Tibial artery (tissue), 4 donors: ENCODE data around the gene PKN2.

Experiments used
- DNase-seq, 2 donors: peaks; one replicate each; pipeline ENCODE4 v3.0.0-alpha.2; 2019
- H3K27ac ChIP-seq, 2 donors: fragments of 200-600 bp; sonication (generic) in 1 of 2; 1 replicate in 1 of 2; 2 replicates in 1 of 2; pipeline ENCODE4 v1.5.1; 2018 to 2019; ENCODE audit warnings: mild to moderate bottlenecking in 1 of 2
- H3K27me3 ChIP-seq, 2 donors: fragments of 200-600 bp; sonication (generic) in 1 of 2; one replicate each; pipeline versions ENCODE4 v1.5.1 to v1.6.0; 2016 to 2019
- H3K36me3 ChIP-seq, 3 donors: fragments of 200-600 bp; sonication (generic) in 2 of 3; one replicate each; pipeline ENCODE4 v1.5.1; 2016 to 2019; ENCODE audit warnings: mild to moderate bottlenecking in 2 of 3
- H3K4me1 ChIP-seq, 4 donors: fragments of 200-600 bp; sonication (generic) in 2 of 4; 1 replicate in 3 of 4; 2 replicates in 1 of 4; pipeline ENCODE4 v1.5.1; 2016 to 2019
- H3K4me3 ChIP-seq, 2 donors: fragments of 200-600 bp; sonication (generic) in 1 of 2; 1 replicate in 1 of 2; 2 replicates in 1 of 2; pipeline ENCODE4 v1.5.1; 2018 to 2019; ENCODE audit warnings: mild to moderate bottlenecking in 2 of 2
- H3K9me3 ChIP-seq, 3 donors: fragments of 200-600 bp; sonication (generic) in 1 of 3; one replicate each; pipeline ENCODE4 v1.5.1; 2016 to 2019
- CTCF ChIP-seq, 2 experiments: fragments of 200-600 bp in 1 of 2; fragments of 450-650 bp in 1 of 2; IDR thresholded peaks; one replicate each; pipeline ENCODE4 v1.5.1; 2017 to 2019; ENCODE audit warnings: antibody characterized with exemption in 2 of 2, mild to moderate bottlenecking in 1 of 2, moderate library complexity in 1 of 2
- intact Hi-C: fragments of 100-400 bp; cut with DNase I; formaldehyde crosslinking; loops from one replicate; pipeline ENCODE4 v1.15.0; 2023; ENCODE audit warnings: low total_unique reads

The PKN2 gene

GRCh38 chr1:88787023-88787903 is 103.2 kb downstream of the PKN2 start:
- intact Hi-C loops: no loop called here
- Histone ChIP-seq H3K9me3 (no peaks in the 10 kb centered on the region), H3K27ac (no peak overlapping the region), H3K27me3 (no peaks in the 10 kb centered on the region), H3K4me3 (no peak overlapping the region), H3K36me3 (peaks cover 30 to 52% (median 32%) of the 10 kb centered on the region in 3 donors), H3K4me1 (no peaks in the 10 kb centered on the region)
- TF ChIP-seq CTCF (IDR thresholded peaks at IDR 0.05): no peak
- no peak for DNase-seq

- peaks cover 22 to 61% (median 27%) of the 10 kb centered on the region in 3 donors for H3K36me3 ChIP-seq
- no peak overlapping the region for H3K4me3 ChIP-seq
- H3K4me1 ChIP-seq: no peaks in the 10 kb centered on the region
- intact Hi-C loops: no loop called here
- no peak for TF ChIP-seq CTCF (IDR thresholded peaks at IDR 0.05)
- H3K9me3 ChIP-seq: no peaks in the 10 kb centered on the region
- DNase-seq: no peak
- no peaks in the 10 kb centered on the region for H3K27me3 ChIP-seq
- H3K27ac ChIP-seq: no peak overlapping the region
Measured at GRCh38 chr1:88791192-88791591, 107.1 kb downstream of the PKN2 start.

- H3K27ac ChIP-seq: no peak overlapping the region
- TF ChIP-seq CTCF (IDR thresholded peaks at IDR 0.05): no peak
- no peak overlapping the region for H3K4me3 ChIP-seq
- no peak for DNase-seq
- no peaks in the 10 kb centered on the region for H3K27me3 ChIP-seq
- intact Hi-C loops: no loop called here
- H3K36me3 ChIP-seq: peaks cover 0 to 39% (median 9%) of the 10 kb centered on the region in 3 donors
- H3K9me3 ChIP-seq: no peaks in the 10 kb centered on the region
- no peaks in the 10 kb centered on the region for H3K4me1 ChIP-seq
Measured at GRCh38 chr1:88799491-88799890, 115.4 kb downstream of the PKN2 start.

GRCh38 chr1:88800382-88801051 is 116.4 kb downstream of the PKN2 start:
- intact Hi-C loops: no loop called here
- Histone ChIP-seq H3K36me3 (peaks cover 5 to 47% (median 14%) of the 10 kb centered on the region in 3 donors), H3K27me3 (no peaks in the 10 kb centered on the region), H3K4me3 (no peak overlapping the region), H3K4me1 (no peaks in the 10 kb centered on the region), H3K9me3 (no peaks in the 10 kb centered on the region), H3K27ac (no peak overlapping the region)
- DNase-seq: no peak
- peak; percentile 40 to 56 for TF ChIP-seq CTCF (IDR thresholded peaks at IDR 0.05)

- H3K27me3 ChIP-seq: no peaks in the 10 kb centered on the region
- intact Hi-C loops: no loop called here
- no peaks in the 10 kb centered on the region for H3K4me1 ChIP-seq
- TF ChIP-seq CTCF (IDR thresholded peaks at IDR 0.05): no peak
- peaks cover 16 to 55% (median 26%) of the 10 kb centered on the region in 3 donors for H3K36me3 ChIP-seq
- H3K27ac ChIP-seq: no peak overlapping the region
- H3K9me3 ChIP-seq: no peaks in the 10 kb centered on the region
- H3K4me3 ChIP-seq: no peak overlapping the region
- DNase-seq: no peak
Measured at GRCh38 chr1:88801575-88802208, 117.6 kb downstream of the PKN2 start.
